HG02973 (cell line): ENCODE measurements around the gene PSME1.

Experiments used
- ATAC-seq: cut with Tn5 transposase; IDR thresholded peaks from one replicate; pipeline ENCODE4 v1.9.1; 2021; ENCODE audit warnings: moderate library complexity; ENCODE audit not compliant: unreplicated experiment

The PSME1 gene

GRCh38 chr14:24135834-24136683 lies at the start of gene PSME1:
PSME1 (plus strand) TSS chr14:24136194; CDS start chr14:24136263, 69 bp downstream.
- ATAC-seq: peak; percentile 86

GRCh38 chr14:24087004-24087403 lies 49.0 kb upstream of the PSME1 start:
- ATAC-seq: no peak

- ATAC-seq: no peak
Measured at GRCh38 chr14:24088095-24088494, 47.9 kb upstream of the PSME1 start.

- no peak for ATAC-seq
Measured at GRCh38 chr14:24089890-24090289, 46.1 kb upstream of the PSME1 start.

- no peak for ATAC-seq
Measured at GRCh38 chr14:24092110-24092504, 43.9 kb upstream of the PSME1 start.

GRCh38 chr14:24092505-24093206 lies 43.3 kb upstream of the PSME1 start:
- no peak for ATAC-seq

GRCh38 chr14:24093207-24093900 lies 42.6 kb upstream of the PSME1 start:
- no peak for ATAC-seq

- peak; percentile 38 for ATAC-seq
Measured at GRCh38 chr14:24093901-24094840, 41.8 kb upstream of the PSME1 start, which contains the start of gene PCK2. PCK2 (plus strand) TSS chr14:24094311; CDS start chr14:24094406, 95 bp downstream.

- peak; percentile 0 for ATAC-seq
Measured at GRCh38 chr14:24094841-24095270, 41.1 kb upstream of the PSME1 start.

- ATAC-seq: peak; percentile 58
Measured at GRCh38 chr14:24095271-24096068, 40.5 kb upstream of the PSME1 start.

- no peak for ATAC-seq
Measured at GRCh38 chr14:24096545-24097181, 39.3 kb upstream of the PSME1 start.

- no peak for ATAC-seq
Measured at GRCh38 chr14:24098229-24098926, 37.6 kb upstream of the PSME1 start.

- ATAC-seq: no peak
Measured at GRCh38 chr14:24098927-24099813, 36.8 kb upstream of the PSME1 start.

GRCh38 chr14:24100197-24100981 lies 35.6 kb upstream of the PSME1 start:
- no peak for ATAC-seq

GRCh38 chr14:24100982-24101494 lies 35.0 kb upstream of the PSME1 start:
- no peak for ATAC-seq

GRCh38 chr14:24102357-24103048 lies 33.5 kb upstream of the PSME1 start:
- no peak for ATAC-seq
